ENCODE measurements around the gene OR51I2.

The OR51I2 gene

GRCh38 chr11:5467527-5467926, 18.4 kb downstream of the OR51I2 start:
- Histone ChIP-seq H3K9ac (ENCODE audit: low read length) (no peak overlapping the region), H3K36me3 (ENCODE audit: low read length) (no peaks in the 10 kb centered on the region), H3F3A (ENCODE audit: insufficient read depth) (no peaks in the 10 kb centered on the region), H3K27me3 (ENCODE audit: low read length) (no peaks in the 10 kb centered on the region), H3K4me3 (ENCODE audit: insufficient read depth, low read length, poor library complexity, severe bottlenecking) (no peak overlapping the region), H3K9me3 (ENCODE audit: insufficient read depth, low read length) (no peaks in the 10 kb centered on the region), H3K4me2 (ENCODE audit: low read depth, low read length, poor library complexity, severe bottlenecking) (no peak overlapping the region), H4K20me1 (ENCODE audit: low read depth, low read length) (no peaks in the 10 kb centered on the region), H3K9me2 (replicated peaks; ENCODE audit: insufficient read depth, low read length) (no peaks in the 10 kb centered on the region), H3K79me2 (ENCODE audit: insufficient read depth, low read length) (no peaks in the 10 kb centered on the region), H3K27ac (ENCODE audit: low read depth, low read length) (no peak overlapping the region), H2AFZ (ENCODE audit: low read depth, low read length, severe bottlenecking) (no peak overlapping the region)
- TF ChIP-seq CTCF (IDR thresholded peaks at IDR 0.05; ENCODE audit: insufficient read depth, low read length, poor library complexity, severe bottlenecking), result no peak
- no peak for TF ChIP-seq EZH2phosphoT487 (conservative IDR thresholded peaks at IDR 0.05; ENCODE audit: low read length)

- H3K27ac ChIP-seq (ENCODE audit: low read depth, low read length), result no peak overlapping the region
- H3K9me2 ChIP-seq (replicated peaks; ENCODE audit: insufficient read depth, low read length), result no peaks in the 10 kb centered on the region
- no peak overlapping the region for H2AFZ ChIP-seq (ENCODE audit: low read depth, low read length, severe bottlenecking)
- H4K20me1 ChIP-seq (ENCODE audit: low read depth, low read length), result no peaks in the 10 kb centered on the region
- no peaks in the 10 kb centered on the region for H3F3A ChIP-seq (ENCODE audit: insufficient read depth)
- H3K4me2 ChIP-seq (ENCODE audit: low read depth, low read length, poor library complexity, severe bottlenecking), result no peak overlapping the region
- H3K36me3 ChIP-seq (ENCODE audit: low read length), result no peaks in the 10 kb centered on the region
- no peaks in the 10 kb centered on the region for H3K27me3 ChIP-seq (ENCODE audit: low read length)
- H3K9me3 ChIP-seq (ENCODE audit: insufficient read depth, low read length), result no peaks in the 10 kb centered on the region
- TF ChIP-seq EZH2phosphoT487 (conservative IDR thresholded peaks at IDR 0.05; ENCODE audit: low read length) (no peak), CTCF (IDR thresholded peaks at IDR 0.05; ENCODE audit: insufficient read depth, low read length, poor library complexity, severe bottlenecking) (no peak)
- H3K4me3 ChIP-seq (ENCODE audit: insufficient read depth, low read length, poor library complexity, severe bottlenecking), result no peak overlapping the region
- H3K9ac ChIP-seq (ENCODE audit: low read length), result no peak overlapping the region
- no peaks in the 10 kb centered on the region for H3K79me2 ChIP-seq (ENCODE audit: insufficient read depth, low read length)
Measured at GRCh38 chr11:5473921-5474320, 24.8 kb downstream of the OR51I2 start.

- H3F3A ChIP-seq (ENCODE audit: insufficient read depth), result no peaks in the 10 kb centered on the region
- H3K36me3 ChIP-seq (ENCODE audit: low read length), result no peaks in the 10 kb centered on the region
- TF ChIP-seq EZH2phosphoT487 (conservative IDR thresholded peaks at IDR 0.05; ENCODE audit: low read length) (no peak), CTCF (IDR thresholded peaks at IDR 0.05; ENCODE audit: insufficient read depth, low read length, poor library complexity, severe bottlenecking) (peak; percentile 94)
Measured at GRCh38 chr11:5476186-5476819, 27.2 kb downstream of the OR51I2 start.

More at GRCh38 chr11:5476186-5476819, 27.2 kb downstream of the OR51I2 start:
- Histone ChIP-seq H3K27me3 (ENCODE audit: low read length) (no peaks in the 10 kb centered on the region), H3K4me2 (ENCODE audit: low read depth, low read length, poor library complexity, severe bottlenecking) (no peak overlapping the region), H3K9me2 (replicated peaks; ENCODE audit: insufficient read depth, low read length) (no peaks in the 10 kb centered on the region), H3K27ac (ENCODE audit: low read depth, low read length) (no peak overlapping the region), H3K4me3 (ENCODE audit: insufficient read depth, low read length, poor library complexity, severe bottlenecking) (no peak overlapping the region), H3K9ac (ENCODE audit: low read length) (no peak overlapping the region), H4K20me1 (ENCODE audit: low read depth, low read length) (no peaks in the 10 kb centered on the region), H2AFZ (ENCODE audit: low read depth, low read length, severe bottlenecking) (no peak overlapping the region), H3K9me3 (ENCODE audit: insufficient read depth, low read length) (no peaks in the 10 kb centered on the region), H3K79me2 (ENCODE audit: insufficient read depth, low read length) (no peaks in the 10 kb centered on the region)
